A549 (cell line): Measurements from ENCODE around the gene ZNF883. TPM values are rescaled to one million over a fixed set of nuclear protein-coding genes. Genes with fewer than 3 reads are reported as not detected.

Experiments
- ATAC-seq, 2 experiments: fragments of 200-7000 bp in 1 of 2; fragments of >200 bp in 1 of 2; cut with Nextera tagmentation in 1 of 2; cut with Tn5 transposase in 1 of 2; 3 replicates each; pipeline versions ENCODE4 v1.8.0 to v1.9.1; 2018 to 2020; ENCODE audit warnings: mild to moderate bottlenecking in 1 of 2, moderate library complexity in 1 of 2
- CTCF ChIA-PET: fragments of 300-600 bp; sonication (Branson Sonifier 250); formaldehyde crosslinking; extraction: SDS; loops from one replicate; lab custom pipeline; 2021; ENCODE audit warnings: antibody characterized with exemption, inconsistent platforms; lab: Yijun Ruan, JAX
- POLR2A ChIA-PET: fragments of 350-600 bp; formaldehyde crosslinking; extraction: SDS; loops from one replicate; lab custom pipeline; 2021; ENCODE audit warnings: antibody characterized with exemption, inconsistent platforms; lab: Yijun Ruan, JAX
- DNase-seq, 2 experiments: peaks; one replicate each; pipeline versions ENCODE4 v3.0.0 to v3.0.0-alpha.2; 2011 to 2016; ENCODE audit warnings: low read depth in 1 of 2, low spot score in 1 of 2
- FAIRE-seq: peaks from 2 replicates; lab custom pipeline; 2011; peaks lifted over from hg19 to GRCh38; lab: Jason Lieb, UNC
- H3K27ac ChIP-seq, 2 experiments: fragments of >200 bp; sonication (Bioruptor Twin); formaldehyde crosslinking; 3 replicates each; pipeline ENCODE4 v1.5.1; 2016 to 2017
- H3K4me1 ChIP-seq: fragments of >200 bp; sonication (Bioruptor Twin); formaldehyde crosslinking; 3 replicates; pipeline ENCODE4 v1.6.1; 2016
- H3K4me2 ChIP-seq: fragments of >200 bp; sonication (Bioruptor Twin); formaldehyde crosslinking; 3 replicates; pipeline ENCODE4 v1.6.1; 2016
- H3K4me3 ChIP-seq: fragments of >200 bp; sonication (Bioruptor Twin); formaldehyde crosslinking; 3 replicates; pipeline ENCODE4 v1.5.1; 2016
- H3K9me3 ChIP-seq: fragments of >200 bp; sonication (Bioruptor Twin); formaldehyde crosslinking; 3 replicates; pipeline ENCODE4 v1.6.1; 2016
- BHLHE40 ChIP-seq: IDR thresholded peaks from 2 replicates; pipeline ENCODE4 v1.6.1; 2012; ENCODE audit warnings: low read depth, low read length, inconsistent platforms
- CHD2 ChIP-seq: fragments of 150-350 bp; IDR thresholded peaks from 2 replicates; pipeline ENCODE4 v1.6.1; 2014; ENCODE audit warnings: low read length; ENCODE audit not compliant: partially characterized antibody
- EHMT2 ChIP-seq: fragments of 200-600 bp; sonication (generic); IDR thresholded peaks from 2 replicates; pipeline ENCODE4 v1.6.1; 2016; ENCODE audit warnings: antibody characterized with exemption, low read depth, mild to moderate bottlenecking, moderate library complexity
- EP300 ChIP-seq, 2 experiments: fragments of >200 bp; sonication (Bioruptor Twin); formaldehyde crosslinking; IDR thresholded peaks; 2 replicates in 1 of 2; 3 replicates in 1 of 2; pipeline ENCODE4 v1.6.1; 2016 to 2017
- HDAC2 ChIP-seq: fragments of 200-600 bp; sonication (generic); IDR thresholded peaks from 2 replicates; pipeline ENCODE4 v1.6.1; 2016
- JUN ChIP-seq, 2 experiments: fragments of >200 bp; sonication (Bioruptor Twin); formaldehyde crosslinking; IDR thresholded peaks; 2 replicates in 1 of 2; 3 replicates in 1 of 2; pipeline ENCODE4 v1.6.1; 2016 to 2017
- JUNB ChIP-seq: fragments of >200 bp; sonication (Bioruptor Twin); formaldehyde crosslinking; IDR thresholded peaks from 2 replicates; pipeline ENCODE4 v1.6.1; 2016
- KDM1A ChIP-seq: fragments of 200-600 bp; sonication (generic); IDR thresholded peaks from 2 replicates; pipeline ENCODE4 v1.6.1; 2016; ENCODE audit warnings: low read depth, mild to moderate bottlenecking
- KDM5A ChIP-seq: fragments of 200-600 bp; sonication (generic); IDR thresholded peaks from 2 replicates; pipeline ENCODE4 v1.6.1; 2016; ENCODE audit warnings: antibody characterized with exemption, mild to moderate bottlenecking
- MAFK ChIP-seq: fragments of 450-650 bp; IDR thresholded peaks from 2 replicates; pipeline ENCODE4 v1.6.1; 2014; ENCODE audit not compliant: partially characterized antibody
- MYC ChIP-seq: IDR thresholded peaks from 2 replicates; pipeline ENCODE4 v1.6.1; 2012; ENCODE audit warnings: mild to moderate bottlenecking, inconsistent platforms, low read length, improper control_type of control experiment, borderline replicate concordance
- POLR2A ChIP-seq: IDR thresholded peaks from 2 replicates; pipeline ENCODE4 v1.6.1; 2012; ENCODE audit warnings: mild to moderate bottlenecking, low read length
- POLR2AphosphoS2 ChIP-seq: conservative IDR thresholded peaks from 2 replicates; pipeline ENCODE4 v1.6.1; 2012; ENCODE audit warnings: low read length, improper control_type of control experiment, inconsistent platforms
- RAD21 ChIP-seq, 2 experiments: fragments of >200 bp in 1 of 2; sonication (Bioruptor Twin) in 1 of 2; formaldehyde crosslinking in 1 of 2; IDR thresholded peaks in 1 of 2; conservative IDR thresholded peaks in 1 of 2; 2 replicates in 1 of 2; 3 replicates in 1 of 2; pipeline ENCODE4 v1.6.1; 2012 to 2018; ENCODE audit warnings: inconsistent platforms in 1 of 2
- TP53 ChIP-seq: fragments of 250-450 bp; sonication (Bioruptor Pico); IDR thresholded peaks from 2 replicates; pipeline ENCODE4 v1.5.0; 2021; ENCODE audit warnings: mild to moderate bottlenecking, moderate library complexity
- WGBS: methylation state at CpG from one replicate; pipeline ENCODE4 v1.1.6; 2017; ENCODE audit errors: missing lambda C conversion rate; 5-methylcytosine and 5-hydroxymethylcytosine counted together
- polyA plus RNA-seq, 4 experiments: library from polyadenylated mRNA; depleted of rRNA in 3 of 4; stranded (reverse); fragments of >200 nt; fragmentation: RNase III in 1 of 4; extraction: RNeasy Plus Mini Kit Qiagen cat#74134 plus additional on column Dnase treatment in 1 of 4; gene quantifications; 2 replicates in 3 of 4; 3 replicates in 1 of 4; pipeline ENCODE4 v1.2.3, GENCODE V29; 2011 to 2017
- TF ChIP-seq, protein P1 (sequence below): fragments of >200 bp; sonication (Bioruptor Twin); formaldehyde crosslinking; IDR thresholded peaks from 3 replicates; pipeline ENCODE4 v1.5.1; 2016
- TF ChIP-seq, protein P2 (sequence below): fragments of 200-600 bp; sonication (generic); IDR thresholded peaks from 2 replicates; pipeline ENCODE4 v1.6.1; 2016; ENCODE audit warnings: antibody characterized with exemption, mild to moderate bottlenecking, moderate library complexity

The ZNF883 gene
- polyA plus RNA-seq, 2 of the 4 experiments (the other 2 are of a cell fraction): 1.8 TPM

DNA sequence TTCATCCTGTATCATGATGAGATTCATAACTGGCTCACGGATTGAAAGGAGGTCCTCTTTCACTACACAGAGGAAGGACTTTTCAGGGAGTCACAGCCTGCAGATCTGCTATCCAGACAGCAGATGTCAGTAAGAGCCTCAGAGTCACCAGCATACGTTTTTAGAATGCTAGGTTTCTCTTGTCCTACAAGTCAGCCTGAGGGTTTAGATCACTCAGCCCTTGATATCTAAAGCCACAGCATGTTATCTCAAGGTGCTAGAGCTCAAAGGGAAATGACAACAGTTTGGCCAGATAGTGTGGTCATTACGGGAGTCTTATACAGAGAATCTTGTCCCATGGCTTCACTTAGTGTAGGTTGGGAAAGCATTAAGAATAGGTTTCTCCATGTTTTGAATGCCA, 90.4 kb downstream of the ZNF883 start:
- Histone ChIP-seq H3K4me2 (no peak overlapping the region), H3K4me1 (no peaks in the 10 kb centered on the region), H3K9me3 (0 out of 3 replicates have a peak, but pooled peaks cover 7% of the 10 kb centered on the region), H3K4me3 (no peak overlapping the region), H3K27ac (no peak overlapping the region)
- ChIA-PET CTCF (interaction anchor here (0.8 to 2.4 kb wide), 4 partner anchors 12 to 667 kb away, joined by 3 to 11 read pairs (median 5); no protein-coding TSS in a partner anchor), POLR2A (no interaction called here)
- FAIRE-seq: no peak
- peak; percentile 54 to 76; a peak in 4 of 6 replicates for ATAC-seq
- TF ChIP-seq MYC: no peak
- peak; percentile 28 to 41; a peak in 1 of 5 replicates for TF ChIP-seq RAD21 (conservative IDR thresholded peaks at IDR 0.05 in 1 of 2, IDR thresholded peaks at IDR 0.05 in 1 of 2)
- TF ChIP-seq, protein P1, sequence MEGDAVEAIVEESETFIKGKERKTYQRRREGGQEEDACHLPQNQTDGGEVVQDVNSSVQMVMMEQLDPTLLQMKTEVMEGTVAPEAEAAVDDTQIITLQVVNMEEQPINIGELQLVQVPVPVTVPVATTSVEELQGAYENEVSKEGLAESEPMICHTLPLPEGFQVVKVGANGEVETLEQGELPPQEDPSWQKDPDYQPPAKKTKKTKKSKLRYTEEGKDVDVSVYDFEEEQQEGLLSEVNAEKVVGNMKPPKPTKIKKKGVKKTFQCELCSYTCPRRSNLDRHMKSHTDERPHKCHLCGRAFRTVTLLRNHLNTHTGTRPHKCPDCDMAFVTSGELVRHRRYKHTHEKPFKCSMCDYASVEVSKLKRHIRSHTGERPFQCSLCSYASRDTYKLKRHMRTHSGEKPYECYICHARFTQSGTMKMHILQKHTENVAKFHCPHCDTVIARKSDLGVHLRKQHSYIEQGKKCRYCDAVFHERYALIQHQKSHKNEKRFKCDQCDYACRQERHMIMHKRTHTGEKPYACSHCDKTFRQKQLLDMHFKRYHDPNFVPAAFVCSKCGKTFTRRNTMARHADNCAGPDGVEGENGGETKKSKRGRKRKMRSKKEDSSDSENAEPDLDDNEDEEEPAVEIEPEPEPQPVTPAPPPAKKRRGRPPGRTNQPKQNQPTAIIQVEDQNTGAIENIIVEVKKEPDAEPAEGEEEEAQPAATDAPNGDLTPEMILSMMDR: peak; percentile 33; the same call in 2 of the 3 replicates
- 0% methylated on average over 3 of the region's 3 CpGs for WGBS
- peak in 1 of 2 experiments; percentile 55 for DNase-seq

DNA sequence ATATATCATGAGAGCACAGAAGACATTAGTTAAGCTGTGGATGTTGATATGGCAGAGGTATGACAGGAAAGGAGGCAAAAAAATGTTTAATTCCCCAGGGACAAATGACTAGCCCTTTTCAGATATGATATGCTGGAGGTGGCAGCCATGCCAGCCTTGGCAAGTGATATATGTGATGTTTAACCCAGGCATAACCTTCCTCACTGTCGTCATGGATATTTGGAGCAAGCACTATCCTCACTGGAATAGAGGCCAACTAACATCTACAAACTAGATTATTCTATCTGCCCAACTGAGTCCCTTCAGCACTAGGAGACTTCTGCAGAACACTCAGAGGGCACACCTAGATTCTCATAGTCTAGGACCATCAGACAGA, 94.0 kb downstream of the ZNF883 start:
- Histone ChIP-seq H3K27ac (no peak overlapping the region), H3K4me3 (no peak overlapping the region), H3K4me1 (no peaks in the 10 kb centered on the region), H3K9me3 (0 out of 3 replicates have a peak, but pooled peaks cover 4% of the 10 kb centered on the region), H3K4me2 (no peak overlapping the region)
- POLR2A ChIA-PET: no interaction called here
- no peak for DNase-seq
- no peak for FAIRE-seq
- no peak for ATAC-seq
- 4% methylated on average over 1 of the region's 1 CpG for WGBS
- TF ChIP-seq MAFK: no peak
- no peak for TF ChIP-seq CHD2
- CTCF ChIA-PET: no interaction called here

DNA sequence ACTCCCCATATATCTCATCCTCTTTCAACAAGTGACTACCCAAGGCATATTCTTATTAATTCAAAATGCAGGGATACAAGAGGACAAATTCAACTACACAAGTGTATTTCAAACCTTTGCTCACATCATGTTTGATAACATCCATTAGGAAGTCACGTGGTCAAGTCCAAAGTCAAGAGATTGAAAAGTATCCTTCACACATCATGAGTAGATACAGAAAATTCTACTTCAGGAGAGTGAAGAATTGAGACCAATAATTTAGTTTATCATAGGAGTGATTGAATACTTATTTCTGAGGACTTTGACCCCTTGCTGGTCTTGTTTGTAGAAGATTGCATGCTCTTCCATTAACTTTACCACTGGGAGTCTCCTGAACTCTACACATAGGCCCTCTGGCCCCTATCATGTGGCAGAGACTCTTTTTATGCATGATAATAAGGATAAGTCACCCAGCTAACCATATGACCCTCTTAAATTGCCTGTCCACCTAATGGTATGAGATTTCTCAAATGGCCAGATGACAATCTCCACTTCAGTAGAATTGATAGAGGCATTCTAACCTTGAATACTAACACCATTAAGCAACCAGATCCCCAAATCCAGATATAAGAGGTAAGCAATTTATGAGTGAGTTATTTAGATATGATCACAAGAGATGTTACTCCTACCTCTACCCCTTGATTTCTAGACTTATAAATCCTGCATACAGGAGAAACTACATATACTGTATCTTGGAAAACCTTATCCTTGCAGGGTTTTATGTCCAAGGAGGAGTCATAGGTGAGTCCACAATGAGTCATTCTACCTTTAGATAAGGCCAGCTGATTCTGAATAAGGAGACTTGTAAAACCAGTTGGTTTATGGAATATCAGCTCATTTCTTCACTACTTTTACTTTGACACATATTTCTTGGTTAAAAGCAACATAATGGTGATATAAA, 94.7 kb downstream of the ZNF883 start:
- DNase-seq: no peak
- WGBS: 0% methylated on average over 1 of the region's 1 CpG
- Histone ChIP-seq H3K9me3 (0 out of 3 replicates have a peak, but pooled peaks cover 4% of the 10 kb centered on the region), H3K4me3 (no peak overlapping the region), H3K4me2 (no peak overlapping the region), H3K27ac (no peak overlapping the region), H3K4me1 (no peaks in the 10 kb centered on the region)
- no peak for FAIRE-seq
- ATAC-seq: no peak
- POLR2A ChIA-PET: no interaction called here
- CTCF ChIA-PET: no interaction called here
- TF ChIP-seq MYC (no peak), TP53 (no peak), EP300 (IDR thresholded peaks at IDR 0.05) (no peak), JUNB (no peak), HDAC2 (no peak), KDM5A (no peak), KDM1A (no peak), EHMT2 (no peak), POLR2A (no peak), RAD21 (conservative IDR thresholded peaks at IDR 0.05 in 1 of 2, IDR thresholded peaks at IDR 0.05 in 1 of 2) (no peak), BHLHE40 (no peak), JUN (IDR thresholded peaks at IDR 0.05) (no peak), POLR2AphosphoS2 (no peak)
- TF ChIP-seq, protein P2, sequence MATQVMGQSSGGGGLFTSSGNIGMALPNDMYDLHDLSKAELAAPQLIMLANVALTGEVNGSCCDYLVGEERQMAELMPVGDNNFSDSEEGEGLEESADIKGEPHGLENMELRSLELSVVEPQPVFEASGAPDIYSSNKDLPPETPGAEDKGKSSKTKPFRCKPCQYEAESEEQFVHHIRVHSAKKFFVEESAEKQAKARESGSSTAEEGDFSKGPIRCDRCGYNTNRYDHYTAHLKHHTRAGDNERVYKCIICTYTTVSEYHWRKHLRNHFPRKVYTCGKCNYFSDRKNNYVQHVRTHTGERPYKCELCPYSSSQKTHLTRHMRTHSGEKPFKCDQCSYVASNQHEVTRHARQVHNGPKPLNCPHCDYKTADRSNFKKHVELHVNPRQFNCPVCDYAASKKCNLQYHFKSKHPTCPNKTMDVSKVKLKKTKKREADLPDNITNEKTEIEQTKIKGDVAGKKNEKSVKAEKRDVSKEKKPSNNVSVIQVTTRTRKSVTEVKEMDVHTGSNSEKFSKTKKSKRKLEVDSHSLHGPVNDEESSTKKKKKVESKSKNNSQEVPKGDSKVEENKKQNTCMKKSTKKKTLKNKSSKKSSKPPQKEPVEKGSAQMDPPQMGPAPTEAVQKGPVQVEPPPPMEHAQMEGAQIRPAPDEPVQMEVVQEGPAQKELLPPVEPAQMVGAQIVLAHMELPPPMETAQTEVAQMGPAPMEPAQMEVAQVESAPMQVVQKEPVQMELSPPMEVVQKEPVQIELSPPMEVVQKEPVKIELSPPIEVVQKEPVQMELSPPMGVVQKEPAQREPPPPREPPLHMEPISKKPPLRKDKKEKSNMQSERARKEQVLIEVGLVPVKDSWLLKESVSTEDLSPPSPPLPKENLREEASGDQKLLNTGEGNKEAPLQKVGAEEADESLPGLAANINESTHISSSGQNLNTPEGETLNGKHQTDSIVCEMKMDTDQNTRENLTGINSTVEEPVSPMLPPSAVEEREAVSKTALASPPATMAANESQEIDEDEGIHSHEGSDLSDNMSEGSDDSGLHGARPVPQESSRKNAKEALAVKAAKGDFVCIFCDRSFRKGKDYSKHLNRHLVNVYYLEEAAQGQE: no peak
